ENCODE data around the gene IFT88. TPM values are rescaled to one million over a fixed set of nuclear protein-coding genes. Genes with fewer than 3 reads are reported as not detected.

The IFT88 gene
- polyA plus RNA-seq, 4 donors: 36.2 to 47.1 (median 37.4) TPM

DNA sequence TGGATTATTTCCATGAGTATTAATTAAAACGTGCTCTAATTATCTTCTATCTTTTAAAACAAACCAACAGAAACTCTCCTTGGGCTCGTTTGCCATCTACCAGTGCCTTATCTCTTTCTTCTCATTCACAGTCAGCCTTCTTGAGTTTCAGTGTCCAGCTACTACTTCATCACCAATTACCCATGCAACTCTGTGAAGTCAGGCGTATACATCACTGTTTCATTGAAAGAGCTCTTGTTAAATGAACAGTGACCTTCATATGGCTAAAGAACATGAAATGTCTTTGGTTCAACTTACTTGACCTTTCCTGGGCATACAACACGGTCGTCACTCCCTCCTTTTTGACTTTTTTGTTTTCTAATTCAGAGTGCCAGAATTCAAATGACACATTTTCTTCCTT is 5.2 kb upstream of the IFT88 start:
- DNase-seq (ENCODE audit: low read depth in 4 of 4, low spot score in 2 of 4): no peak

- no peak for DNase-seq (ENCODE audit: low read depth in 4 of 4, low spot score in 2 of 4)
These were observed 1.7 kb upstream of the IFT88 start for GRCh38 chr13:20565115-20565736.

DNA sequence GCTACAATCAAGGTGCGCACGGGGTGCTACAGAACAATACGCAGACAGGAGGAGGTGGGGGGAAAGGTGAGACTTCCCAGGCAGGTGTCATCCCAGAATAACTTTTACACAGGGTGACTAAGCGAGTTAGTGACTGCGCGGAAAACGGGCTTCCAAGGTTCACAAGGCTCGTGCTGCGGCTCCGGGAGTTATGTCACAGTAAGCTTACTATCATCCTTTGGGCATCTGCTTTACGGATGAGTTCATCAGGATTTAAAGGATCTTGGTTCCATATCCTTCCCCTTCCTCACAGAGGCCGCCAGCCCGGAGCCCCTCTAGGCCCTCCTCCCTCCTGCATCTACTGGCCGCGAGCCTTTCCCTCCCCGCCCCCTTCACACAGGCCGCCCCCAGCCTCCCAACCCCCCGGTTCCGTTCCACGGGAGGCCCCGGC is 474 bp upstream of the IFT88 start:
- DNase-seq (ENCODE audit: low read depth in 4 of 4, low spot score in 2 of 4): peak in 2 of 4 donors; percentile 63 to 75

- DNase-seq (ENCODE audit: low read depth in 4 of 4, low spot score in 2 of 4): no peak
These were observed 1.0 kb downstream of the IFT88 start for GRCh38 chr13:20567881-20568528.

DNA sequence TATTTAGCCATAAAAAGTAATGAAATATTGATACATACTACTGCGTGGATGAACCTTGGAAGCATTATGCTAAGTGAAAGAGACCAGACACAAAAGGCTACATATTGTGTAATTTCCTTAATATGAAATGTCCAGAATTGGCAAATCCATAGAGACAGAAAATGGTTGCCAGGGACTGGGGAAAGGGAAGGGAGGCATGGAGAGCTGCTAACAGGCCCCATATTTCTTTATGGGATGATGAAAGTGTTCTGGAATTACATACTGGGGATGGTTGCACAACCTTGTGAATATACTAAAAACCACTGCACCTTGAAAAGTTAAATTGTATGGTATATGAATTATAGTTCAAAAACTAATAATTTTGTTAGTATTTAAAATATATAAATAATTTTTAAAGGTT is 3.6 kb downstream of the IFT88 start:
- DNase-seq (ENCODE audit: low read depth in 4 of 4, low spot score in 2 of 4): no peak

DNA sequence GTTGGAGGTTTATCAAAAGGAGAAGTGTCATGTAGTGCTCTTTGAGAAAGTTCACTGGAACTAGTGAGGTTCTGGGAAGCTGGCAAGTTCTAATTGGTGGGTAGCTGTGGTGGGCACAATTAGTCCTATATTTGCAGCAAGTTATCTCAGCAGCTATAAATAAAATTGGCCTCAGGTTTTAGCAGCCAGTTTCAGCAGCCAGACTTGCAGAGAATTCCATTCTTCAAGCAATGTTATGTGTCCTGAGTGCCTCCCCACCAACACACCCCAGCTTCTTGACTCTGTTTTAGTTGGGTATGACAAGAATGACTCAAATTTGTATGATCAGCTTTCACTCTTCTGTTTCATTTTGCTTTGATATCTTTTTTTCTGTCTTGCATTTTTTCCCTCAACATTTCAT is 4.7 kb downstream of the IFT88 start:
- no peak for DNase-seq (ENCODE audit: low read depth in 4 of 4, low spot score in 2 of 4)

DNA sequence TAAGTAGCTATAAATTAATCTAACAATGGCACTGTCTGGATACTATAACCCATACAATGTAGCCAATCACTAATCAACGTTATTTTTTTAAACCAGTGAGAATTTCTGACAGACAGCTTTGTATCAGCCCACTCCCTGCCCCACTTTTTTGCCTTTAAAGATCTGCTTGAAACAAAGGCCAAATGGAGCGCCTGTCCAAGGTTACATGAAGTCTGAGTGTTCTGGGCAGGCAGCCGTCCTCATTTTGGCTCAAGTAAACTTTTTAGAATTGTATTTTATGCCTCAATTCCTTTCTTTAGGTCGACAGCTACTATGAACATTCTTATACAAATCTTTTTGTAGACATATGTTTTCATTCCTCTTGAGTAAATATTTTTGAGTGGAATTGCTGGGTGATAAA is 6.2 kb downstream of the IFT88 start:
- DNase-seq (ENCODE audit: low read depth in 4 of 4, low spot score in 2 of 4): no peak

GRCh38 chr13:20573636-20574035 is 6.7 kb downstream of the IFT88 start:
- DNase-seq (ENCODE audit: low read depth in 4 of 4, low spot score in 2 of 4): no peak

DNA sequence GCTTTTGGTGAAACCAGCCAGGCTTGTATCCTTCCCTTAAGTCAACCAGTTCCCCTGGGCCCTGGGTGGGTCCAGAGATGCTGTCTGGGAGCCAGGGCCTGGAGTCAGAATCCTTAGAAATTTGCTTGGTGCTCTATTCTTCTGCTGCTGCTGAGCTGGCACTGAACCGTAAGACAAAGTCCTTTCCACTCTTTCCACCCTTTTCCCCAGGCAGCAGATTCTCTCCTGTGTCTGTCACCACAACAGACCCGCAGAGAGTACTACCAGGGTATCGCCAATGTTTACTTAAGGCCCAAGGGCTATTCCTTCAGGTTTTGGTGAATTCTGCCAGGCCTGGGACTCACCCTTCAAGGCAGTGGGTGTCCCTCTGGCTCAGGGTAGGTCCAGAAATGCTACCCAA is 12.2 kb downstream of the IFT88 start:
- no peak for DNase-seq (ENCODE audit: low read depth in 4 of 4, low spot score in 2 of 4)

DNA sequence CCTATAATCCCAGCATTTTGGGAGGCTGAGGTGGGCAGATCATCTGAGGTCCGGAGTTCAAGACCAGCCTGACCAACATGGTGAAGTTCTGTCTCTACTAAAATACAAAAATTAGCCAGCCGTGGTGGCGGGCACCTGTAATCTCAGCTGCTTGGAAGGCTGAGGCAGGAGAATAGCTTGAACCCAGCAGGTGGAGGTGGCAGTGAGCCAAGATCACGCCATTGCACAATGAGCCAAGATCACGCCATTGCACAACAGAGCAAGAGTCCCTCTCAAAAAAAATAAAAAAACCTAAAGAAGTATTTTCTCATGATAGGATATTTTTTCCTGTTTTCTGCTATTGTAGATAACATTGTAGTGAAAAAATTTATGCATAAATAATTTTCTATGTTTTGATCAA is 13.3 kb downstream of the IFT88 start:
- no peak for DNase-seq (ENCODE audit: low read depth in 4 of 4, low spot score in 2 of 4)

DNA sequence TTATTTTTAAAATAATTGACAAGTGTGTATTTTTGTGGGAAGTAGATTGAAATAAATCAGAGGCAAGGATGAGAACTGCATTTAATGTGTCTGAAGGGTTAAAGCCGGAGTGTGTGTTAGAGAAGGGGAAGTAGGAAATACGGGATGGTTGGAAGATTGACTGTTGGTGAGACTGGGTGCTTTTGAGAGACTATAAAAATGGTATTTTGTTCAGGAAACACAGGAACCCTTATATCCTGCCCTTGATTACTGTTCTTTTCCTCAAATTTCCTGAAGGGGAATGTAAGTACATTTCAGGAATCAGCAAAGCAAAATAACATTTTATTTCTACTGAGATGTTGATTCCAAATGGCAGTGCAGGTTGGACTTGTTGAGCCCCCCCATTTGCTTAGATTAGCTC is 15.1 kb downstream of the IFT88 start:
- DNase-seq (ENCODE audit: low read depth in 4 of 4, low spot score in 2 of 4): no peak

- DNase-seq (ENCODE audit: low read depth in 4 of 4, low spot score in 2 of 4): no peak
These were observed 16.9 kb downstream of the IFT88 start for GRCh38 chr13:20583803-20584293.

DNA sequence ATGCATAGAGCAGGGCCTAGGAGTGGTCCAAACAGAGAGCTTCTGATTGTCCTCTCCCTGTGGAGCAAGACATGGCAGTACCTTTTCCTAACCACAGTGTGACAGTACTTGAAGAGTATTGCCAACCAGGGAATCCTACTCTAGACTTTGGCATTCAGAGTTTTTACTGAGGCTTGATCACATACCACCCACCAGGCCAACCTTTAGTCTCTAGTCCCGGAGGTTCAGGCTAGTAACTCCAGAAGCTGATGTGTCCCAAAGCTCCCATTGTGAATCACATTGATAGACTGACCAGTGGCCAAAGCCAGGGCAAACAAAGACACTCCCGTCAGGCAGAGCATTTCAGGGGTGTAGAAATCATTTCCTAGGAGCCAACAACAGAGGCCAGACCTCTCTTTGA is 18.4 kb downstream of the IFT88 start:
- DNase-seq (ENCODE audit: low read depth in 4 of 4, low spot score in 2 of 4): no peak

GRCh38 chr13:20588529-20589110 is 21.7 kb downstream of the IFT88 start:
- DNase-seq (ENCODE audit: low read depth in 4 of 4, low spot score in 2 of 4): no peak

DNA sequence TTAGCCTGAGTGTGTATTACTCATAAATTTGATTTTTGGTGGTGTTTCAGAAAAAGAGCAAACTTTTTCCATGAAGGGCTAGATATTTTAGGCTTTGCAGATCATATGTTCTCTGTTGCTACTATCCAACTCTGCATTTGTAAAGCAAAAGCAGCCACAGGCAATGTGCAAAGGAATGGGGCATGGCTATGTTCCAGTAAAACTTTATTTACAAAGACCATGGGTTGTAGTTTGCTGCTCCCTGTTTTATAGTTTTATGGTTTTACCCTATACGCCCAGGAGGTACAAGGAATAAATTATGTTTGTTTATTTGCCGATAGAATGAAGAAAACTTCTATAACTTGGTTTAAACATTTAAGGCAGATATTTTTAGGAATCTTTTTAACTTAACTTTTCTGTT is 23.6 kb downstream of the IFT88 start:
- no peak for DNase-seq (ENCODE audit: low read depth in 4 of 4, low spot score in 2 of 4)

DNA sequence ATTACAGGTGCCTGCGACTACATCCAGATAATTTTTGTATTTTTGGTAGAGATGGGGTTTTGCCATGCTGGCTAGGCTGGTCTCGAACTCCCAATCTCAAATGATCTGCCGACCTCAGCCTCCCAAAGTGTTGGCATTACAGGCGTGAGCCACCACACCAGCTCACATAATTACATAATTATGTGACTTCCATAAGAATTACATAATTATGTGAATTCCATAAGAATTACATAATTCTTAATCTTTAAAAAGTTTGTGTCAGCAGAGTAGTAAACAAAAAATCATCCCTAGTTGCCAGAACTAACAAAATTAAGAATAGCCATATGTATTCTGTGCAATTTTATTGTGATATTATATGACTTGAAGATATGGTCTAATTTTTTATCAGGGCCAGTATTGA is 25.6 kb downstream of the IFT88 start:
- DNase-seq (ENCODE audit: low read depth in 4 of 4, low spot score in 2 of 4): no peak

- DNase-seq (ENCODE audit: low read depth in 4 of 4, low spot score in 2 of 4): no peak
These were observed 27.3 kb downstream of the IFT88 start for GRCh38 chr13:20594280-20594679.

GRCh38 chr13:20607015-20607414 is 40.1 kb downstream of the IFT88 start:
- no peak for DNase-seq (ENCODE audit: low read depth in 4 of 4, low spot score in 2 of 4)

DNA sequence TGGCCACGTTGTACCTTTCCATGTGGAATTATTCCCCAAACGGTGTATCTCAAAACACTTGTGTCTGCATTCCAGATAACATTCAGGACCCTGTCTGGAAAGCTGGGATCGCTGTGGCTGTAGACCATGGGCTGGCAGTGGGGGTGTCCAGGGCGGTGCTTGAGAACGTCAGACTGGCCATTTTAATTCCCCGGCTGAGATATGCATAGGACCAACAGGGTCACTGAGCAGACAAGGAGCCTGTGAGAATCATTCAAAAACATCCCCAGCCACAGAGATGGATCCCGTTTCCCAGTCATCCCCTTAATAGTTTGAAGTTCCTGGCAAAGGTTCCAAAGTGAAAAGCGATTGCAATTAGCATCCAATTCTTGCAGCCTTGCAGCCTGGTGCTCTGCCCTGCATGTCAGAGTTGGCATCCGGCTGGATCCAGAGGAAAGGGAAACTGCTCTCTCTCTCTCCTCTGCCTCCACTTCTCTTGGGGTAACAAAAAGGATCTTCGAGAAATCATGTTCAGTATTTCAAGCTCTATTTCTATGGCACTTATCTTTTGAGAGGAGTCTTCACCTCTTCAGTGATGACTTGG is 41.6 kb downstream of the IFT88 start:
- DNase-seq (ENCODE audit: low read depth in 4 of 4, low spot score in 2 of 4): no peak

DNA sequence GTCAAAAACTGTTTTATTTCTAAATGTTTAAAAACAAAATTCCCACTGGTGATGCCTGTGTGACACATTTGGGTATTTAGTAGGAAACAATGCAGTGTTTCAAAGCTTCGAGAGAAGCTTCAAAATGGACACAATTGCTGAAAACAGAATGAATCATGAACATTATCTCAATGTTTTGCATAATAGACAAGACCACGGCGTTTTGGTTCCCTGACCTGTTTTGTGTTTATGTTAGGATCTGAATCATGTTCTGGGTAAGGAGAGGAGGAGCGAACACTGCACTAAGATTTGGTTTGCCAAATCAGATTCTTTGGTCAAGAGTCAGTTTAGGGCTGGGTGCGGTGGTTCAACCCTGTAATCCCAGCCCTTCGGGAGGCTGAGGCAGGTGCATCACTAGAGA is 42.2 kb downstream of the IFT88 start:
- DNase-seq (ENCODE audit: low read depth in 4 of 4, low spot score in 2 of 4): no peak

DNA sequence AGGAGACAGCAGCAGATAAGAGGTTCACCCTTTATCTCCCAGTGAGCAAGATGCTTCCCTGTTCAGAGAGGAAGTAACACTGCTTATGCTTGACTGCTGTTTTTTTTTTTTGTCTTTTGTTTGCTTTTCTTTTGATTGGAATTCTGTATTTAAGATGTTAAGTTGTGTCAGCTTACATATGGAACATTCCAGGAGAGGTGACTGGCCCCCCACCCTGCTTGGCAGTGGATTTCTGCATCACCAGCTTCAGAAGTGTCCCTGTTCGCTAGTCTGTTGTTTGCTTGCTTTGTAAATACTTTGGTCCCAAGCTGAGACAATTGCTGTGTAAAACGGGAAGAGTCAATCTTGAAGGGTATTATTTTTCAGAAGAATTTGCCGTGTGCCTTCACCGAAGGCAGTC is 43.0 kb downstream of the IFT88 start:
- no peak for DNase-seq (ENCODE audit: low read depth in 4 of 4, low spot score in 2 of 4)
